HUDEP-2 (cell line): Measurements from ENCODE around the gene ATG5.
"Not testable (repeated sequence)": the region's sequence is repeated elsewhere in the genome, so short reads cannot be mapped to it uniquely, and the experiment has no call there.

Experiments
- DNase-seq, 76 experiments: peaks; one replicate each; lab custom pipeline; 2025; ENCODE audit not compliant: unreplicated experiment in 76 of 76; lab: John Stamatoyannopoulos, UW

The ATG5 gene

DNA sequence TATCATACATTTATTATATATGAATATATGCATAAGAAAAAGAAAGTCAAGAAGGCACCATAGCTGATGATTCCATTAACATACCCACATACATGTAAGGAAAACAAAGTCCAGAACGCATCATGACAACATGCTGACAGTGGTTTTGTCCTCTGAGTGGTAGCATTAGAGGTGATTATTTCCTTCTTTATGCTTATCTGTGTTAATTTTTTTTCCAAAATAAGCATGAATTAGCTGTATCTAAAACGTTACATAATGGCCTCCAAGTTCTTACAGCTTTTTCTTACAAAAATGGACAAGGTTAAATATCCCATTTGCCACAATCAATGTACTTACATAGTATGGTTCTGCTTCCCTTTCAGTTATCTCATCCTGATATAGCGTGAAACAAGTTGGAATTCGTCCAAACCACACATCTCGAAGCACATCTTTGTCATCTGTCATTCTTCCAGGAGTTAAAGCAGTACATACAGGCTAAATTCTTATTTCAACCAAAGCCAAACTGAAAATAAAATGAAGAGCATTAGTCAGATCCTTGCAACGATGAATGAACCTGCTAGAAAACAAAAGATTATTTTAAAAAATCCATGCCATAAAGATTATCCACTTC is 9.7 kb downstream of the ATG5 start:
- peak in 50 of 76 experiments; percentile 4 to 89 (median 69) for DNase-seq

DNA sequence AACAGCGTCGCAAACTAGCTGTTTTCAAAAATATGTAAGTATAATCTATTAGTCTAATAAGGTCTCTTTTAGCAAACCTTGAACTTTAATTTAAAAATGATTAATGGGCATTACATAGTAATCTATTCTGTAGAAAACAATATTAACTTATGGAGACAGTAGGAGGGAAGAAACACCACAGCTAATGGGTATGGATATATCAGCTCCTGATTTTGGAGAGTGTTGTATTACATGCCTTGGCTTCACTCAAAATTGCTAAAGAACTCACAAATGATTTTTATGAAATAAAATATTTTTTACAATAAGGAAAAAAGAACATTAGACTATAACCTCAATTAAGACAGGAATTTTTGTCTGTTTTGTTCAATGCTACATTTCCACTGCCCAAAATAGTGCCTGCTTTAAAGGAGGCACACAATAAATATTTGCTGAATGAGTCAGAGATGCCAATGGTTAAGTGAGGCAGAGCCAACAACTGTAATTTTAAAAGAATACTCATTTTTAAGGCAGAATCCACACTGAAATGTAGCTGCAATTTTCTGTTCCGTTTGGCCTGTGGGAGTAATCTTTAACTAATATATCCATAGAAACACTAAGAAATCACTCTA is 15.7 kb downstream of the ATG5 start:
- peak in 1 of 76 experiments; percentile 16 for DNase-seq

DNA sequence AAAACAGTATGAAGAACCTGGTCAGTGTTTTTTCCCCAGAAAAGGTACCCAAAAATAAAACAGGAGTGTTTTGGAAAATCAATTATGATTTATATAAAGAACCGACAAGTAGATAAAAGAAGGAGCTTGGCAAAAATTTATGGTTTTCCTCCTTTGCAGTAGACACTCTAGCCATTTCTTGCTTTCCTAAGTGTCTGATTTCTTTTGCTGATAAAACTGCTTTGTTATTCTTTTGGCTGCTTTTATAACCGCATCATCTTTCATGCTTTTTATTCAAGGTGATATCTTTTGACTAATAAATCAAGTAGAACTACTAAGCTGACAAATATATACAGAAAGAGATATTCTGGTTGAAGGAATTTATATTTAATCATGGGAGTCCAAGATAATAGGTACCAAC is 16.6 kb downstream of the ATG5 start:
- no peak for DNase-seq

DNA sequence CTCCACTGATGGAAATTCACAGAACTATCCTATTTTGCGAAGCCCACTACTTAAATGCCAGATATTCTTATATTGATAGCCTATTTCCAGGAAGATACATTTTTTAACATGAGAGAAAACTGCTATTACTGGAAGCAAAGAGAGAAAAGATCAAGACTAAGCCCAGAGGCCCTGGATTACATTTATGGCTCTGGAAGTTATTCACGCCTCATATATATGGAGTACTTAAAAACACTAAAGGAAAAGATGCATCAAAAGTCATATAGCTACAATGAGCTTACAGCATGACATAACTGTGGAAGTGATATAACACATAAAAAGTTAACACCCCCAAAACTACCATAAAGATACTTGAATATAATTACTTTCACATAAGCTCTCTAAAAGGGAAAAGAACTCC is 19.8 kb downstream of the ATG5 start:
- DNase-seq = no peak

- peak in 10 of 76 experiments; percentile 13 to 38 (median 29) for DNase-seq
Observed at GRCh38 chr6:106300944-106301343, 24.6 kb downstream of the ATG5 start.

DNA sequence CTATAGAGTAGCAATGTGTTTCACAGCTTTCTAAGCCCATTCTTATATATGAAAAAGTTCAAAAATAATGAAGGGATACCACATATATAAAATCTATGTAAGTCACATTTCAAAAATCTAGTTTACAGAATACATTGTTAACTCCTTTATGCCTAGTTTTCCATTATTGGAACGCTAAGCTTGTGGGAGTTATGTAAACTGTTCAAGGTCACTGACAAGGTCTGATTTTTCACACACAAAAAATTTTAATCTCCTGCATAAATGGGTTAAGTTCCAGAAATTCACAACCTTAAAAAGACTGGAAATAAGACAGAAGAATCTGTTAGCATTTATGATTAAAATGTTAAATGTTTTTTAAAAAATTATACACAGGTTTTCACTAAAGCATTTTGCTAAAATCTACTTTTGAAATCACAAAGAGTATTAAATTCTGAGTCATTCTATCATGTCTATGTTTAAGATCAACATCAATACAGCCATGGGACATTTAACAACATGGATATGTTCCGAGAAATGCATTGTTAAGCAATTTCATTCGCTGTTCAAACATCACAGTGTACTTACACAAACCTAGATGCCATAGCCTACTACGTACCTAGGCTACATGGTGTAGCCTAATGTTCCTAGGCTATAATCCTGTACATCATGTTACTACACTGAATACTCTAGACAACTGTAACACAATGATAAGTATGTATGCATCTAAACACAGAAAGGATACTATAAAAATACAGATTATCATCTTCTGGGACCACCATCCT is 25.4 kb downstream of the ATG5 start:
- DNase-seq = no peak

GRCh38 chr6:106293116-106293515 is 32.4 kb downstream of the ATG5 start:
- no peak for DNase-seq

DNA sequence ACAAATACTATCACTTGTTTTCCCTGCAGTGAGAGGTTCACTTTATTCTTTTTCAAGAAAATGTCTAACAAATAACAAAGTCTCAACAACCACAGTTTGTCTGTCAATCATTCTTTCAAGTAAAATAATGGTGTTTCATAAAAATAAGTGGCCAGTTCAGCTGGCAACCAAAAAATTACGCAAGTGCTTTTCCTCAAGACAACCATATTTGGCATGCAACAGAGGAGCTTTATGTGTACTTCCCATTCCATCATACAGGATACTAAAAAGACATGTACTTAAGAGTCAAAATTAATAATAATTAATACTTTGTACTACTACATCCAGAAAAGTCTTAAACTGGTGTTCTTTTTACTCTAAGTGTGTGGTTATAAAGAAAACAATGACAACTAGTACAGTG is 34.6 kb downstream of the ATG5 start:
- DNase-seq = no peak

DNA sequence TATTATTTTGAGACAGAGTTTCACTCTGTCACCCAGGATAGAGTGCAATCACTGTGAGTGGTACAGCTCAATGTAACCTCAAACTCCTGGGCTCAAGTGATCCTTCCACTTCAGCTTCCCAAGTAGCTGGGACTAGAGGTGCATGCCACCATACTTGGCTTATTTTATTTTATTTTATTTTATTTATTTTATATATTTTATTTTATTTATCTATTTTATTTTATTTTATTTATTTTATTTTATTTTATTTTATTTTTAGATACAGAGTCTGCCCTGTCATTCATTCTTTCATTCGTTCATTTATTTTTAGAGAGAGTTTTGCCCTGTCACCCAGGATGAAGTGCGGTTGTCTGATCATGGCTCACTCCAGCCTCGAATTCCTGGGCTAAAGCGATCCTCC is 35.5 kb downstream of the ATG5 start:
- DNase-seq = no peak

GRCh38 chr6:106287215-106287614 is 38.3 kb downstream of the ATG5 start:
- peak in 19 of 76 experiments; percentile 6 to 58 (median 17) for DNase-seq

DNA sequence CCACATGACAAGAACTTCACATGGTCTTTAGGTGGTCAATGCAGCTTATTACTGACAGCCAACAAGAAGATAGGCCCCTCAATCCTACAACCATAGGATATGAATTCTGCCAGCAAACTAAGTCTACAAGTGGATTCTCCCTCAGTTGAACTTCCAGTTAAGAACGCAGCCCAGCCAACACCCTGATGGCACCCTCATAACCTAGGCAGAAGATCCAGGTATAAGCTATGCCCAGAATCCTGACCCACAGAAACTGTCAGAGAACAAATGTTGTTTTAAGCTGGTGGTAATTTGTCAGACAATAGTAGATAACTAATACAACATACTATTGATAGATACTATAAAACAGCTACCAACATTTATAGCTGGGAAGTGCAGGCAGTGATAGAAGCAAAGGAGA is 38.8 kb downstream of the ATG5 start:
- DNase-seq = no peak

- DNase-seq = no peak
Observed at GRCh38 chr6:106283481-106283880, 42.1 kb downstream of the ATG5 start.

DNA sequence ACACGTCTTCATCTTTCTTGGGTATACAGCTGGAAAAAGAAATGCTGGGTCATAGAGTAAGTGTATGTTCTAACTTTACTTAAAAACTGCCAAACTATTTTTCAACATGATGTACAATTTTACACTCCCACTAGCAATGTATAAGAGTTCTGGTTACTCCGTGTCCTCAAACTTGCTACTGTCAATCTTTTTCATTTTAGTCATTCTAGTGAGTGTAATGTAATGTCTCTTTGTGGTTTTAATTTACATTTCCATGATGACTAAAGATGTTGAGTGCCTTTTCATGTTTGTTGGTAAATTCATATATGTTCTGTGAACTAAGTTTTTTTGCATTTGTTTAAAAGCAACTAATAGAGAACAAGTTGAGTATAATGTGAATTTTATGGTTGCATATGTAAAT is 43.9 kb downstream of the ATG5 start:
- DNase-seq = no peak

GRCh38 chr6:106281088-106281487 is 44.5 kb downstream of the ATG5 start:
- no peak for DNase-seq

DNA sequence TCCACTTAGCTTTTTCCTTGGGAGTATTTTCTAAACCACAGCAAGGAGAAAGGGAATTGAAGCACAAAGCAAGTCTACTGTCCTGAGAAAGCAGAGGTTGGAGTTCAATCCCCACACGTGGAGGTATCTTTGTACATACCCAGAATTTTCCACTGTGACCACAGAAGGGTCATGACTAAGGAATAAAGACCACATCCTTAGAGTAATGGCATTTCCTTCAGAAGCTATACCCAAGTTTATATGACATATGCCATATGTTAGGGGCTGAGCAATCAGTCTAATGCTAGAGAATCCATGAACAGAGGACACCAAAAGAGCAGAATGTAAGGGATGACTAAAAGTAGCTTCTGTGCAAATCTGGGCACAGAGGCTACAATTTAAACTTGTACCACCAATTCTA is 46.4 kb downstream of the ATG5 start:
- DNase-seq = no peak

GRCh38 chr6:106275692-106276091 is 49.9 kb downstream of the ATG5 start:
- no peak for DNase-seq

- DNase-seq = no peak
Observed at GRCh38 chr6:106273087-106273486, 52.5 kb downstream of the ATG5 start.

DNA sequence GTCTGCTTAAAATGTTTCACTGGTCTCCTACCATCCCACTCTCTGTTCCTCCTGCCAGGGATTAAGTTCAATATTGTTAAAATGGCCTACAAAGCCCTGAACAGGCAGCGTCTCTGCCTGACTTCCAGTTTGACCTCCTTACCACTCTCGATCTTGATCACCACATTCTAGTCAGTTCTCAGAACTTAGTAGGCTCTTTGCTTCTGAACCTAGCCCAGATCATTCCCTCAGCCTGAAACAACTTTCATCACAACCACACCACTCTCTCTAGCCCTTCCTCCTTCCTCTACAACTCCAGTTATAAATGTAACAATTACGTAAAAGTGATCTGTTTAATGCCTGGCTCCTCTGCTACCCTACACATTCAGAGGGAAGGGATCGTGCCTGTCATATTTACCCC is 53.3 kb downstream of the ATG5 start:
- no peak for DNase-seq

GRCh38 chr6:106270414-106270813 is 55.1 kb downstream of the ATG5 start:
- no peak for DNase-seq

DNA sequence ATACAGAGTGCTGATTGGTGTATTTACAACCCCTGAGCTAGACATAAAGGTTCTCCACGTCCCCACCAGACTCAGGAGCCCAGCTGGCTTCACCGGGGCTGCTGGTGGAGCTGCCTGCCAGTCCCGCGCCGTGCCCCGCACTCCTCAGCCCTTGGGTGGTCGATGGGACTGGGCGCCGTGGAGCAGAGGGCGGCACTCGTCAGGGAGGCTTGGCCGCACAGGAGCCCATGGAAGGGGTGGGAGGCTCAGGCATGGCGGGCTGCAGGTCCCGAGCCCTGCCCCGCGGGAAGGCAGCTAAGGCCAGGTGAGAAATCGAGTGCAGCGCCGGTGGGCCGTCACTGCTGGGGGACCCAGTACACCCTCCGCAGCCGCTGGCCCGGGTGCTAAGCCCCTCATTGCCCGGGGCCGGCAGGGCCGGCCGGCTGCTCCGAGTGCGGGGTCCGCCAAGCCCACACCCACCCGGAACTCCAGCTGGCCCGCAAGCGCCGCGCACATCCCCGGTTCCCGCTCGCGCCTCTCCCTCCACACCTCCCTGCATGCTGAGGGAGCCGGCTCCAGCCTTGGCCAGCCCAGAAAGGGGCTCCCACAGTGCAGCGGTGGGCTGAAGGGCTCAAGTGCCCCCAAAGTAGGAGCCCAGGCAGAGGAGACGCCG is 56.2 kb downstream of the ATG5 start:
- DNase-seq = not testable (repeated sequence)

DNA sequence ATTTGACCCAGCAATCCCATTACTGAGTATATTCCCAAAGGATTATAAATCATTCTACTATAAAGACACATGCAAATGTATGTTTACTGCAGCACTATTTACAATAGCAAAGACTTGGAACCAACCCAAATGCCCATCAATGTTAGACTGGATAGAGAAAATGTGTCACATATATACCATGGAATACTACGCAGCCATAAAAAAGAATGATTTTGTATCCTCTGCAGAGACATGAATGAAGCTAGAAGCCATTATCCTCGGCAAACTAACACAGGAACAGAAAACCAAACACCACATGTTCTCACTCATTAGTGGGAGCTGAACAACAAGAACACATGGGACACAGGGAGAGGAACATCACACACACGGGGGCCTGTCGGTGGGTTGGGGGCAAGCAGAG is 57.1 kb downstream of the ATG5 start:
- not testable (repeated sequence) for DNase-seq
